ENCODE measurements around the gene ELOB.

Gene ELOB

DNA sequence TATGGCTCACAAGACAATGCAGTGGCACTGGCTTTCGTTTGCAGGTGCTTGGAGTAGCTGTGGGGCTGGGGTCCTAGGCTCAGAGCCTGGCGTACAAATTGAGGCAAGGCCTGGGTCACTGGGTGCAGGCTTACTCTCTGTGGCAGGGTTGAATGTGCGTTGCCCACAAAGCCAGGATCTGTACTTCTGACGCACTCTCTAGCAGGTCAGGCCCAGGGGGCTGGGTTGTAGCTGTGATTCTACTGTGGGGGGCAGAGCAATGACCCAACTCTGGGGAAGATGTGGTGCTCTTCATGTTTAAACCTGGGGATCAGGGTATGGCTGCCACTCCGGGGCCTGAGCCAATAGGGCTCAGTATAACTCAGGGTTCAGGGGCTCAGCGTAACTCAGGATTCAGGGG, 33.6 kb upstream of the ELOB start:
- DNase-seq (ENCODE audit: low read depth) = no peak

- DNase-seq (ENCODE audit: low read depth) = no peak
Observed at GRCh38 chr16:2809149-2809760, 32.2 kb upstream of the ELOB start.

DNA sequence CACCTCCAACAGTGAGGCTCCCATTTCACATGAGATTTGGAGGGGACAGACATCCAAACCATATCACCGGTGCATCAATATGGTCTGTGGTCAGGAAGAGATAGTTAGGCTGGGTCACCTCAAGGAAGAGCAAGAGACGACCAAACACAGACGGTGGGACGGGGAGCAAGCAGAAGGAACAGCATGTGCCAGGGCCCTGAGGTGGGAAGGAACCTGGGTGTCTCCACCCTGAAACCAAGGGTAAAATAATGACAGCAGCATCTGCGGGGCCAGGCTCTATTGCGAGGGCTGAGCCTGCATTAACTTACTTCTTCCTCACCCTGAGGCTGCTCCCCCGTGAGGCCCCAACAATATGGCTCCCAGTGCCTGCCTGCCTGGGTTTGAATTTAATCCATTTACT, 31.1 kb upstream of the ELOB start:
- DNase-seq (ENCODE audit: low read depth) = no peak

GRCh38 chr16:2806286-2806685, 29.2 kb upstream of the ELOB start:
- no peak for DNase-seq (ENCODE audit: low read depth)

DNA sequence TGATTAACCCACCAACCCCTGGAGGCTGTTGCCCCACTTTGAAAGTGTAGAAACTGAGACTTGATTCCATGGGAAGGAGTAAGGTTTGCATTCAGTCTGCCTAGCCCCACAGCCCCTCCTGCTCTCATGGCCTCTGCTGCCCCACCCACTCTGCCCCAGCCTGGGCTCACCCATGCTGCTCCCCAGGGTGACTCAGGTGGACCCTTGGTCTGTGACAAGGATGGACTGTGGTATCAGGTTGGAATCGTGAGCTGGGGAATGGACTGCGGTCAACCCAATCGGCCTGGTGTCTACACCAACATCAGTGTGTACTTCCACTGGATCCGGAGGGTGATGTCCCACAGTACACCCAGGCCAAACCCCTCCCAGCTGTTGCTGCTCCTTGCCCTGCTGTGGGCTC, 27.6 kb upstream of the ELOB start:
- DNase-seq (ENCODE audit: low read depth) = no peak

GRCh38 chr16:2803545-2804195, 26.6 kb upstream of the ELOB start:
- no peak for DNase-seq (ENCODE audit: low read depth)

DNA sequence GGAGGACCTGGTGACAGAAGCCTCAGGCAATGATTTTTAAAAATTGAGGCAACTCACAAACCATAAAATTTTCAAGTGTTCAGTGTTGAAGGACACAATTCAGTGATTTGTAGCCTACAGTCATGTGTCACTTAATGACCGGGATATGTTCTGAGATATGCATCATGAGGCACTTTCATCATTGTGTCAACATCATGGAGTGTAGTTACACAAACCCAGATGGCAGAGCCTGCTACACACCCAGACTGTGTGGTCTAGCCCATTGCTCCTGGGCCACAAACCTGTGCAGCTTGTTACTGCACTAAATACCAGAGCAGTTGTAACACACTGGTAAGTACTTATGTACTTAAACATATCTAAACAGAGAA, 22.8 kb upstream of the ELOB start:
- peak; percentile 63 for DNase-seq (ENCODE audit: low read depth)

DNA sequence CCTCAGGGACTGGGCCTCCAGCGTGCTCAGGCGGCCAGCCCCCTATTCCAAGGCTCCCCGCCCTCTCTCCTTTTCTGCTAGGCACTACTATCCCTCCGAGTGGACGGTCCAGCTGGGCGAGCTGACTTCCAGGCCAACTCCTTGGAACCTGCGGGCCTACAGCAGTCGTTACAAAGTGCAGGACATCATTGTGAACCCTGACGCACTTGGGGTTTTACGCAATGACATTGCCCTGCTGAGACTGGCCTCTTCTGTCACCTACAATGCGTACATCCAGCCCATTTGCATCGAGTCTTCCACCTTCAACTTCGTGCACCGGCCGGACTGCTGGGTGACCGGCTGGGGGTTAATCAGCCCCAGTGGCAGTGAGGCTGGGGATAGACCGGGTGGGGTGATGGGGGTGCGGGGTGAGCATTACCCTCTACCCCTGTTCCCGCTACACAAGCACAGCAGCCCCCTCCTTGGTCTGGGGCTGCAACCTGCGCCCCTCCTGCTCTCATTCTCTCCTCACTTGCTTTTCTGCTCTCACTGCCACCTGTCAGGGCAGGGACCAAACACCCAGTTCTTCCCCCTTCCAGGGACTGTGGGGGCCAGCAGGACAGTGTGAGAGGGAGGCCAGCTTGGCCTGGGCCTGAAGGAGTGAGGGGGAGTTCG, 22.3 kb upstream of the ELOB start:
- no peak for DNase-seq (ENCODE audit: low read depth)

GRCh38 chr16:2798723-2799204, 21.7 kb upstream of the ELOB start:
- DNase-seq (ENCODE audit: low read depth) = no peak

- no peak for DNase-seq (ENCODE audit: low read depth)
Observed at GRCh38 chr16:2795395-2796143, 18.5 kb upstream of the ELOB start.

- DNase-seq (ENCODE audit: low read depth) = no peak
Observed at GRCh38 chr16:2792940-2793339, 15.9 kb upstream of the ELOB start.

GRCh38 chr16:2791174-2791573, 14.1 kb upstream of the ELOB start:
- no peak for DNase-seq (ENCODE audit: low read depth)

DNA sequence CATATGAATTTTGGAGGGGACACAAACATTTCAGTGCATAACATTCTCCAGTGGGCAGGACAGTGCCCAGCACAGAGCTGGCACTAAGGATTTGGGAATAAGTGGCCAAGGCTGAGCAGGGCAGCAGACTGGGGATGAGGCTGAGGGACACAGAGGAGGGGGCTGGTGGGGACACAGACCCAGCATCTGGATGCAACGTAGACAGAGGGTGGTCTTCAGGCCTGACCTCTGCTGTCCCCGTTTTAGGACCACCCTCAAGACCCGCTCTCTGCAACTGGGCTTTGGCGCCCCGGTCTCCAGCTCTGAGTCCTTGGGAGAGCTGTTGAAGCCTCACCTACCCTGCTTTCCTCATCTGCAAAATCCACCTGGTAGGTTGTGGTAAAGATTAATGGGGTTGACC, 13.6 kb upstream of the ELOB start:
- no peak for DNase-seq (ENCODE audit: low read depth)

DNA sequence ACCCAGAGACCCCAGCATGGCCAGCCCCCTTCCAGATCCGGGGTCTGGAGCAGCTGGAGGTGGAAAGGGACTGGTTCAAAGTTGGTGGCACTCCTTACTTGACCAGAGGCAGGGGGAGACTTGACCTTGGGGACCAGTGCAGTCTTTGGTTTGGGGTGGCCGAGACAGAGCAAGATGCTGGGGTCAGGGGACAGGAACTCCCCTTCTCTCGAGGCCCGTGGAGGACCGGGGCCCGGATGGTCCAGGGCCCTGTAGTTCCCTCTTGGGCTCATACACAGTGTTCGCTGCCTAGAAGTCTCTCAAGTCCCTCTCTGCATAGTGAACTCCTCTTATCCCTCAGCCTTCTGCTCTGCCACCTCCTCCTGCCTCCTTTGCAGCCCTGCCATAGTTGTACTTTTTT, 10.9 kb upstream of the ELOB start:
- no peak for DNase-seq (ENCODE audit: low read depth)

DNA sequence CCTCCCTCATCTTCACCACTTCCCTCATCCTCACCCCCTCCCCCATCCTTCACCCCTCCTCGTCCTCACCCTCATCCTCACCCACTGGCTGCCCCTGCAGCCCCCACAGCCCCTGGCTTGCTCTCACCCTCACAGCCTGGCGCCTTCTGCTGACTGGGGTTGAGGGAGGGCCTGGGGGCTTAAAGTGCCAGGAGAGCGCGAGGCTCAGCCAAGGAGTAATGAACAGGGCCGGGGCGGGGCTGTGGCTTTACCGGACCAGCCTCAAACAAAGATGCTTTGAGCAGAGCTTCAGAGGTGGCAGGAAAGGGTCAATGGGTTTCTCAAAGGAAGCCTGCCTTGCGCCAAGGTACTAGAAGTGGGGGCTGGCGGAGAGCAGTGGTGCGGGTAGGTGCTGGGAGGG, 10.3 kb upstream of the ELOB start, which contains the start of gene PRSS33:
PRSS33 (minus strand) TSS at position 155 of the 400 bp plus-strand sequence. CDS start 1,013 bp downstream, outside the sequence.
- no peak for DNase-seq (ENCODE audit: low read depth)

DNA sequence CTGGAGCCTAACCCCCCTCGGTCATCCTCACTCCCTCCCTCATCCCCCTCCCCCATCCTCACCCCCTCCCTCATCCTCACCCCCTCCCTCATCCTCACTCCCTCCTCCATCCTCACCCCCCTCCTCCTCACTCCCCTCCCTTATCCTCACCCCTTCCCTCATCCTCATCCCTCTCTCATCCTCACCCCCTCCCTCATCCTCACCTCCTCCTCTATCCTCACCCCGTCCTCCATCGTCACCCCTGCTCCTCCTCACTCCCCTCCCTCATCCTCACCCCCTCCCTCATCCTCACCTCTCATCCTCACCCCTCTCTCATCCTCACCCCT, 9.7 kb upstream of the ELOB start:
- DNase-seq (ENCODE audit: low read depth) = no peak

DNA sequence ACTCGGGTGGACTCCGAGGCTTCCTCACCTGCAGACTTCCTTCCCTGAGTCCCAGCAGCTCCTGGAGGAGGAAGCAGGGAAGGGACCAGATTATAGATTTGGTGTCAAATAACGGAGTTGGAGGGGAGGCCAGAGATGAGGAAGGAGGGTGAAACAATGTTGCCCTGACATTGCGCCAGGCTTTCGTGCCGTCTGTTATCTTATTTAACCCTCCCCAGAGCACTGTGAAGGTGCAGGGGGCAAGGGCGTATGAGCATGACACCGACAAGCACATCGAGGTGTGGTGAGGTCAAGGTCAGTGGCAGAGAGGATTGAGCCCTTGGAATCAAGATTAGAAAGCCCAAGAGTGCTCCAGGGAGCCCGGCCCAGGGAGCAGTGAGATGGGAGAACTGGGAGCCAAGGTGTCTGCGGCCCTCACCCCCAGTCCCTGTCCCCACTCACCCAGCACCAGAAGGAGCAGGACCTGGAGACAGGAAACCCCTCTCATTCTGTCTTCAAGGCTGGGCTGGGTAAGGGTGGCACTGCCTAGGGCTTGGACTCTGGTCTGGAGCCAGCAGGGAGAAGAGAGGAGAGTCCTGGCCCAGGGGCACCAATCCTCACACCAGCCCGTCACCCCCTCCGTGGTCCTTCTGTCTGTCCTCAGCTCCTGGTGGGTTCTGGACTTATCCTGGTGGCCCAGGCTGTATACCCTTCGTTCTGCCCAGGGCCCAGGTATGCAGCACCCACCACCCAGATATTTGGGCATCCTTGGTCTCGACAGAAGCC, 9.2 kb upstream of the ELOB start:
- DNase-seq (ENCODE audit: low read depth) = no peak

- no peak for DNase-seq (ENCODE audit: low read depth)
Observed at GRCh38 chr16:2785101-2785991, 8.3 kb upstream of the ELOB start.

- DNase-seq (ENCODE audit: low read depth) = no peak
Observed at GRCh38 chr16:2784358-2785100, 7.4 kb upstream of the ELOB start.

DNA sequence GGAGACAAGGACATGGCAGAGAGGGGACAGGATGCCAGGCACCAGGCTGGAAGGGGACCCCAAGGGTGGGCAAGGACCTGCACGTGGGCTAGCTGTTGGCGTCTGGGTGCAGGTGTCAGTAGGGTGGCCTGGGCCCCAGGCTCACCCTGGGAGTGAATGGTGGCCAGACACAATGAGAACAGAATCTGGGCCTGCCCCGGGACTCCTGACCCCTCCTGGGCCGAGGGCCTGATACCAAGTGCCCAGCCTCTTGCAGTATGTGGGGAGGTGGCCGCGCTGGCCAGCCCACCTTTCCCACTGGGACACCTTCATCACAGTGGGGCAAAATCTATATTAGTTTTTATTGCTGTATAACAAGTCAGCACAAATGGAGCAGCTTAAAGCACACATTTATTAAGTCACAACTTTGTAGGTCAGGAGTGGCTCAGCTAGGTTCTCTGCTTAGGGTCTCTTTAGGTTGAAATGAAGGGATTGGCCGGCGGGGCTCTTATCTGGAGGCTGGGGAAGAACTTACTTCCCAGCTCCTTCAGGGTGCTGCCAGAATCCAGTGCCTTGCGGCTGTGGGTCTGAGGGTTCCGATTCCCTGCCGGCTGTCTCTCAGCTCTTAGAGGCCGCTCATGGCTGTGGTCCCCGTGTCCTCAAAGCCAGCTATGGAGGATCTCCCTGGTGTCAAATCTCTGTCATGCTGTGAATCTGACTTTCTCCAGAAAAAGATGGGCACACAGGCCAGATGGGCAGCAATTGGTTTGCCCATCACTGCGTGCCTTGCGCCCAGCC, 6.7 kb upstream of the ELOB start:
- no peak for DNase-seq (ENCODE audit: low read depth)
